IMR-90 (cell line): ENCODE results near the gene CCDC88C. TPM values are rescaled to one million over a fixed set of nuclear protein-coding genes. Genes with fewer than 3 reads are reported as not detected.

ENCODE experiments used
- ATAC-seq: fragments of 200-7000 bp; cut with Tn5 transposase; 2 replicates; pipeline ENCODE4 v1.9.1; 2020; ENCODE audit warnings: low read depth, mild to moderate bottlenecking, moderate library complexity
- BruUV-seq: library from RNA; stranded (reverse); fragments of 400-500 nt; replicated peaks from 2 replicates; lab custom pipeline; 2021; lab: Mats Ljungman, UMichigan
- CTCF ChIA-PET: fragments of 300-600 bp; formaldehyde crosslinking; extraction: SDS; loops from one replicate; lab custom pipeline; 2021; ENCODE audit warnings: antibody characterized with exemption; lab: Yijun Ruan, JAX
- POLR2A ChIA-PET: fragments of 300-600 bp; sonication (Branson Sonifier 250); formaldehyde crosslinking; loops from one replicate; lab custom pipeline; 2022; ENCODE audit warnings: antibody characterized with exemption; ENCODE audit not compliant: unreplicated experiment; lab: Charles Lee
- DNase-seq: peaks from one replicate; pipeline ENCODE4 v3.0.0; 2013
- H2AFZ ChIP-seq: replicated peaks from 2 replicates; pipeline ENCODE3; 2013; ENCODE audit warnings: low read length, mild to moderate bottlenecking; ENCODE audit not compliant: poor library complexity
- H2AK5ac ChIP-seq: 2 replicates; pipeline ENCODE4 v1.6.1; 2013; ENCODE audit warnings: low read depth, low read length, inconsistent platforms
- H2AK9ac ChIP-seq: replicated peaks from 2 replicates; pipeline ENCODE3; 2013; ENCODE audit warnings: mild to moderate bottlenecking, low read depth, low read length, moderate library complexity; ENCODE audit not compliant: poor library complexity
- H2BK120ac ChIP-seq: 2 replicates; pipeline ENCODE4 v1.6.1; 2013; ENCODE audit warnings: low read depth, low read length, inconsistent platforms
- H2BK15ac ChIP-seq: 3 replicates; pipeline ENCODE4 v1.6.1; 2013; ENCODE audit warnings: low read depth, low read length, inconsistent platforms
- H2BK20ac ChIP-seq: 2 replicates; pipeline ENCODE4 v1.6.1; 2013; ENCODE audit warnings: low read depth, mild to moderate bottlenecking, inconsistent platforms, low read length, moderate library complexity
- H2BK5ac ChIP-seq: 2 replicates; pipeline ENCODE4 v1.6.1; 2013; ENCODE audit warnings: mild to moderate bottlenecking, low read depth, low read length, inconsistent platforms; ENCODE audit not compliant: poor library complexity, severe bottlenecking
- H3K14ac ChIP-seq: replicated peaks from 2 replicates; pipeline ENCODE4 v1.6.1; 2013; ENCODE audit warnings: low read depth, low read length, inconsistent platforms
- H3K18ac ChIP-seq: 2 replicates; pipeline ENCODE4 v1.6.1; 2013; ENCODE audit warnings: low read depth, low read length, control low read depth
- H3K23ac ChIP-seq: 2 replicates; pipeline ENCODE4 v1.6.1; 2013; ENCODE audit warnings: low read depth, low read length, inconsistent platforms
- H3K27ac ChIP-seq: 2 replicates; pipeline ENCODE4 v1.5.1; 2013; ENCODE audit warnings: mild to moderate bottlenecking, control low read depth, low read length; ENCODE audit not compliant: insufficient read depth
- H3K27me3 ChIP-seq: 2 replicates; pipeline ENCODE4 v1.6.1; 2013; ENCODE audit warnings: low read length; ENCODE audit not compliant: control insufficient read depth, insufficient read depth
- H3K36me3 ChIP-seq: 2 replicates; pipeline ENCODE4 v1.6.1; 2013; ENCODE audit warnings: low read length, mixed read lengths; ENCODE audit not compliant: control insufficient read depth, insufficient read depth
- H3K4ac ChIP-seq: 2 replicates; pipeline ENCODE4 v1.6.1; 2013; ENCODE audit warnings: low read depth, low read length, inconsistent platforms
- H3K4me1 ChIP-seq: 2 replicates; pipeline ENCODE4 v1.6.1; 2013; ENCODE audit warnings: low read length, mixed read lengths; ENCODE audit not compliant: control insufficient read depth, insufficient read depth
- H3K4me2 ChIP-seq: 2 replicates; pipeline ENCODE4 v1.6.1; 2013; ENCODE audit warnings: low read depth, mild to moderate bottlenecking, control low read depth, low read length, moderate library complexity
- H3K4me3 ChIP-seq: 2 replicates; pipeline ENCODE4 v1.5.1; 2013; ENCODE audit warnings: low read depth, mild to moderate bottlenecking, control low read depth, low read length, moderate library complexity; ENCODE audit not compliant: insufficient read depth
- H3K56ac ChIP-seq: 2 replicates; pipeline ENCODE4 v1.6.1; 2013; ENCODE audit warnings: low read length, inconsistent platforms; ENCODE audit not compliant: insufficient read depth; ENCODE audit errors: extremely low read depth
- H3K79me1 ChIP-seq, 2 experiments: 2 replicates each; pipeline ENCODE4 v1.6.1; 2013; ENCODE audit warnings: low read length in 2 of 2, inconsistent platforms in 1 of 2, low read depth in 1 of 2
- H3K9ac ChIP-seq: 2 replicates; pipeline ENCODE4 v1.6.1; 2013; ENCODE audit warnings: low read depth, low read length, control low read depth
- H3K9me1 ChIP-seq: 2 replicates; pipeline ENCODE4 v1.6.1; 2013; ENCODE audit warnings: low read length, inconsistent platforms; ENCODE audit not compliant: insufficient read depth
- H3K9me3 ChIP-seq: 2 replicates; pipeline ENCODE4 v1.6.1; 2013; ENCODE audit warnings: low read length; ENCODE audit not compliant: control insufficient read depth, insufficient read depth
- H4K20me1 ChIP-seq: 2 replicates; pipeline ENCODE4 v1.6.1; 2013; ENCODE audit warnings: low read length, inconsistent platforms; ENCODE audit not compliant: insufficient read depth
- H4K5ac ChIP-seq: 2 replicates; pipeline ENCODE4 v1.6.1; 2013; ENCODE audit warnings: mild to moderate bottlenecking, low read depth, low read length, control low read depth
- H4K8ac ChIP-seq, 2 experiments: 2 replicates each; pipeline ENCODE4 v1.6.1; 2013; ENCODE audit warnings: low read depth in 2 of 2, low read length in 2 of 2, control low read depth in 1 of 2, inconsistent platforms in 1 of 2
- H4K91ac ChIP-seq: 2 replicates; pipeline ENCODE4 v1.6.1; 2013; ENCODE audit warnings: low read depth, low read length, inconsistent platforms; ENCODE audit not compliant: insufficient read depth
- BHLHE40 ChIP-seq: fragments of 150-350 bp; IDR thresholded peaks from 2 replicates; pipeline ENCODE4 v1.6.1; 2016; ENCODE audit warnings: mild to moderate bottlenecking, low read depth, low read length
- CEBPB ChIP-seq: IDR thresholded peaks from 2 replicates; pipeline ENCODE4 v1.6.1; 2012; ENCODE audit warnings: low read depth, low read length, improper control_type of control experiment
- CHD1 ChIP-seq: IDR thresholded peaks from 2 replicates; pipeline ENCODE4 v1.6.1; 2012; ENCODE audit warnings: low read depth, low read length, improper control_type of control experiment
- CTCF ChIP-seq: conservative IDR thresholded peaks from 2 replicates; pipeline ENCODE4 v1.5.1; 2012; ENCODE audit warnings: mild to moderate bottlenecking, low read depth, low read length, improper control_type of control experiment
- ELK1 ChIP-seq: fragments of 150-350 bp; IDR thresholded peaks from 2 replicates; pipeline ENCODE4 v1.6.1; 2016; ENCODE audit warnings: low read depth, mild to moderate bottlenecking, low read length, moderate library complexity, borderline replicate concordance
- FOS ChIP-seq: fragments of 150-350 bp; IDR thresholded peaks from 2 replicates; pipeline ENCODE4 v1.6.1; 2016; ENCODE audit warnings: low read depth, low read length
- MAFK ChIP-seq: IDR thresholded peaks from 2 replicates; pipeline ENCODE4 v1.6.1; 2012; ENCODE audit warnings: low read depth, low read length, improper control_type of control experiment
- MAZ ChIP-seq: IDR thresholded peaks from 2 replicates; pipeline ENCODE4 v1.6.1; 2012; ENCODE audit warnings: low read depth, mild to moderate bottlenecking, low read length, improper control_type of control experiment, moderate library complexity, borderline replicate concordance
- MXI1 ChIP-seq: IDR thresholded peaks from 2 replicates; pipeline ENCODE4 v1.6.1; 2012; ENCODE audit warnings: low read depth, mild to moderate bottlenecking, low read length, moderate library complexity, borderline replicate concordance
- NFE2L2 ChIP-seq: fragments of 150-350 bp; IDR thresholded peaks from 2 replicates; pipeline ENCODE4 v1.6.1; 2016; ENCODE audit warnings: low read depth, mild to moderate bottlenecking, low read length
- POLR2A ChIP-seq: IDR thresholded peaks from 2 replicates; pipeline ENCODE4 v1.6.1; 2012; ENCODE audit warnings: mild to moderate bottlenecking, low read depth, low read length
- RAD21 ChIP-seq: IDR thresholded peaks from 2 replicates; pipeline ENCODE4 v1.6.1; 2012; ENCODE audit warnings: low read length, improper control_type of control experiment
- RCOR1 ChIP-seq: IDR thresholded peaks from 2 replicates; pipeline ENCODE4 v1.6.1; 2012; ENCODE audit warnings: mild to moderate bottlenecking, low read length, improper control_type of control experiment; ENCODE audit not compliant: insufficient replicate concordance
- RFX5 ChIP-seq: IDR thresholded peaks from 2 replicates; pipeline ENCODE4 v1.8.0; 2012; ENCODE audit warnings: low read depth, mild to moderate bottlenecking, low read length, moderate library complexity
- SMC3 ChIP-seq: fragments of 150-350 bp; IDR thresholded peaks from 2 replicates; pipeline ENCODE4 v1.6.1; 2016; ENCODE audit warnings: low read depth, mild to moderate bottlenecking, antibody characterized with exemption, low read length, moderate library complexity
- WGBS, 2 experiments: methylation state at CpG; one replicate each; pipeline versions ENCODE4 v1.1.5 to v1.1.7; 2013; ENCODE audit warnings: missing lambda C conversion rate in 2 of 2; ENCODE audit not compliant: insufficient read length in 1 of 2; ENCODE audit errors: extremely low coverage in 2 of 2; 5-methylcytosine and 5-hydroxymethylcytosine counted together
- dilution Hi-C: fragments of 300-500 bp; cut with HindIII; formaldehyde crosslinking; loops from one replicate; pipeline ENCODE4 v1.14.3; 2018; ENCODE audit warnings: low sequenced_read_pairs; ENCODE audit not compliant: unreplicated experiment
- in situ Hi-C: fragments of 300-500 bp; cut with MboI; formaldehyde crosslinking; loops from 3 replicates; pipeline ENCODE4 v1.14.3; 2019; ENCODE audit warnings: low sequenced_read_pairs, inconsistent platforms, mixed read lengths
- intact Hi-C: fragments of 100-400 bp; cut with micrococcal nuclease; formaldehyde crosslinking; loops from 2 replicates; pipeline ENCODE4 v1.10.0; 2022
- polyA plus RNA-seq, 3 experiments: library from polyadenylated mRNA; depleted of rRNA; stranded (reverse); fragments of >200 nt; gene quantifications; 2 replicates each; pipeline ENCODE4 v1.2.3, GENCODE V29; 2012; ENCODE audit warnings: low replicate concordance in 1 of 3
- total RNA-seq: library from RNA; depleted of rRNA; stranded (reverse); fragments of >200 nt; gene quantifications from 2 replicates; pipeline ENCODE4 v1.2.3, GENCODE V29; 2012
- TF ChIP-seq, protein P1 (sequence below): fragments of 150-350 bp; IDR thresholded peaks from 2 replicates; pipeline ENCODE4 v1.6.1; 2017; ENCODE audit warnings: mild to moderate bottlenecking, antibody characterized with exemption, low read length, low read depth

The CCDC88C gene
- total and polyA plus RNA-seq, 2 of the 4 experiments (the other 2 are of a cell fraction): 0.17 to 0.18 TPM

DNA sequence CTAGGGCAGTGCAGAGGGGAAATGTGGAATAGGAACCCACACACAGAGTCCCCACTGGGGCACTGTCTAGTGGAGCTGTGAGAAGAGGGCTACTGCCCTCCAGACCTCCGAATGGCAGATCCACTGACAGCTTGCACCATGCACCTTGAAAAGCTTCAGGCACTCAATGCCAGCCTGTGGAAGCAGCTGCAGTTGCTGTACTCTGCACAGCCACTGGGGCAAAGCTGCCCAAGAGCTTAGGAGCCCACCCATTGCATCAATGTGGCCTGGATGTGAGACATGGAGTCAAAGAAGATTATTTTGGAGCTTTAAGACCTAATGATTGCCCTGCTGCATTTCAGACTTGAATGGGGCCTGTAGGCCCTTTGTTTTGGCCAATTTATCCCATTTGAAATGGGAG lies 21.7 kb upstream of the CCDC88C start:
- POLR2A ChIA-PET: no interaction called here
- no CpG with 5 or more reads among the region's 1 CpG for WGBS, 2 experiments

More for the DNA sequence above, 21.7 kb upstream of the CCDC88C start:
- Histone ChIP-seq H3K79me1 (no peaks in the 10 kb centered on the region), H3K9ac (no peak overlapping the region), H3K18ac (no peak overlapping the region), H3K4me1 (no peaks in the 10 kb centered on the region), H2BK5ac (no peak overlapping the region), H2AK9ac (no peak overlapping the region), H3K27ac (no peak overlapping the region), H2AK5ac (no peak overlapping the region), H3K9me1 (no peaks in the 10 kb centered on the region), H4K91ac (no peak overlapping the region), H4K5ac (no peak overlapping the region), H3K4me3 (no peak overlapping the region), H3K56ac (no peak overlapping the region), H4K20me1 (no peaks in the 10 kb centered on the region), H2AFZ (no peak overlapping the region), H3K14ac (no peak overlapping the region), H3K36me3 (no peaks in the 10 kb centered on the region), H3K4ac (no peak overlapping the region), H2BK15ac (no peak overlapping the region), H2BK120ac (no peak overlapping the region), H3K23ac (no peak overlapping the region), H3K9me3 (peaks cover 2% of the 10 kb centered on the region; the same call in 1 of the 2 replicates), H3K27me3 (no peaks in the 10 kb centered on the region), H4K8ac (no peak overlapping the region), H2BK20ac (no peak overlapping the region), H3K4me2 (no peak overlapping the region)
- in situ Hi-C loops (no loop called here), intact Hi-C loops (no loop called here), dilution Hi-C loops (no loop called here)
- CTCF ChIA-PET: interaction anchor here (0.6 kb wide), 1 partner anchor 301 kb away, joined by 5 read pairs; no protein-coding TSS in a partner anchor
- ATAC-seq: no peak
- DNase-seq: no peak
- no TSS peak for BruUV-seq
- TF ChIP-seq NFE2L2 (no peak), RCOR1 (no peak), CHD1 (no peak), ELK1 (no peak), MXI1 (no peak), SMC3 (no peak), RFX5 (no peak), CEBPB (no peak), MAFK (no peak), CTCF (no peak), BHLHE40 (no peak), MAZ (no peak), POLR2A (no peak), FOS (no peak), RAD21 (no peak)
- TF ChIP-seq, protein P1, sequence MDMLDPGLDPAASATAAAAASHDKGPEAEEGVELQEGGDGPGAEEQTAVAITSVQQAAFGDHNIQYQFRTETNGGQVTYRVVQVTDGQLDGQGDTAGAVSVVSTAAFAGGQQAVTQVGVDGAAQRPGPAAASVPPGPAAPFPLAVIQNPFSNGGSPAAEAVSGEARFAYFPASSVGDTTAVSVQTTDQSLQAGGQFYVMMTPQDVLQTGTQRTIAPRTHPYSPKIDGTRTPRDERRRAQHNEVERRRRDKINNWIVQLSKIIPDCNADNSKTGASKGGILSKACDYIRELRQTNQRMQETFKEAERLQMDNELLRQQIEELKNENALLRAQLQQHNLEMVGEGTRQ: no peak
